Natural killer cell (primary cell): ENCODE data around the gene POLR3A. TPM values are rescaled to one million over a fixed set of nuclear protein-coding genes. Genes with fewer than 3 reads are reported as not detected.

ENCODE experiments used
- ATAC-seq, 3 donors: fragments of 150-1000 bp in 2 of 3; fragments of 200-7000 bp in 1 of 3; cut with Tn5 transposase; 1 replicate in 1 of 3; 2 replicates in 2 of 3; pipeline ENCODE4 v1.10.0; 2021; ENCODE audit warnings: mild to moderate bottlenecking in 2 of 3, moderate library complexity in 2 of 3
- DNase-seq, 2 donors: peaks; one replicate each; pipeline versions ENCODE4 v3.0.0 to v3.0.0-alpha.2; 2013 to 2021; ENCODE audit warnings: mixed read lengths in 1 of 2
- H3K27ac ChIP-seq: one replicate; pipeline ENCODE4 v1.5.1; 2013; ENCODE audit warnings: mild to moderate bottlenecking, low read length
- H3K27me3 ChIP-seq: one replicate; pipeline ENCODE4 v1.6.1; 2013; ENCODE audit warnings: low read length; ENCODE audit not compliant: control insufficient read depth, insufficient read depth
- H3K36me3 ChIP-seq: one replicate; pipeline ENCODE4 v1.6.1; 2013; ENCODE audit warnings: low read length; ENCODE audit not compliant: control insufficient read depth, insufficient read depth
- H3K4me1 ChIP-seq: one replicate; pipeline ENCODE4 v1.6.1; 2013; ENCODE audit warnings: low read length; ENCODE audit not compliant: control insufficient read depth, insufficient read depth
- H3K4me3 ChIP-seq: one replicate; pipeline ENCODE4 v1.5.1; 2013; ENCODE audit warnings: low read length
- H3K9me3 ChIP-seq: one replicate; pipeline ENCODE4 v1.6.1; 2013; ENCODE audit warnings: low read length; ENCODE audit not compliant: control insufficient read depth, insufficient read depth
- H3K27ac Mint-ChIP-seq, 2 donors: one replicate each; pipeline ENCODE4 v1.8.0; 2022; ENCODE audit warnings: mild to moderate bottlenecking in 2 of 2, mixed read lengths in 2 of 2, moderate library complexity in 1 of 2
- H3K27me3 Mint-ChIP-seq, 2 donors: one replicate each; pipeline ENCODE4 v1.8.0; 2022; ENCODE audit warnings: low read depth in 2 of 2, mixed read lengths in 2 of 2
- H3K36me3 Mint-ChIP-seq: one replicate; pipeline ENCODE4 v1.8.0; 2022; ENCODE audit warnings: mixed read lengths
- H3K4me1 Mint-ChIP-seq, 2 donors: one replicate each; pipeline ENCODE4 v1.8.0; 2022; ENCODE audit warnings: mixed read lengths in 2 of 2
- H3K4me3 Mint-ChIP-seq: one replicate; pipeline ENCODE4 v1.8.0; 2022; ENCODE audit warnings: mild to moderate bottlenecking, moderate library complexity, mixed read lengths
- H3K9me3 Mint-ChIP-seq, 2 donors: one replicate each; pipeline ENCODE4 v1.8.0; 2022; ENCODE audit warnings: mixed read lengths in 2 of 2
- CTCF ChIP-seq: fragments of 200-600 bp; IDR thresholded peaks from one replicate; pipeline ENCODE4 v1.8.0; 2022; ENCODE audit warnings: antibody characterized with exemption
- WGBS: methylation state at CpG from one replicate; pipeline ENCODE4 v1.1.7; 2013; ENCODE audit warnings: missing lambda C conversion rate; ENCODE audit not compliant: insufficient coverage; 5-methylcytosine and 5-hydroxymethylcytosine counted together
- intact Hi-C: fragments of 100-400 bp; cut with micrococcal nuclease; formaldehyde crosslinking; loops from one replicate; pipeline ENCODE4 v1.14.2; 2022
- total RNA-seq, 4 donors: library from RNA; stranded (reverse); fragments of 120-200 nt in 1 of 4; gene quantifications; one replicate each; pipeline versions ENCODE4 v1.2.3 to v1.2.4, GENCODE V29; 2013 to 2022

POLR3A gene
- total RNA-seq, 3 donors from 2014 or later (not counting 1 experiment from before 2014, with no cell fraction given), result 15.6 to 21.0 (median 17.9) TPM

GRCh38 chr10:77919713-77920108 is 109.6 kb downstream of the POLR3A start:
- WGBS, result 89% methylated on average over 4 of the region's 4 CpGs
- no peak overlapping the region for H3K4me3 Mint-ChIP-seq
- no peak for ATAC-seq
- H3K27me3 ChIP-seq, result peaks cover 1% of the 10 kb centered on the region
- H3K9me3 ChIP-seq, result no peaks in the 10 kb centered on the region
- no peak overlapping the region for H3K27ac Mint-ChIP-seq
- intact Hi-C loops, result no loop called here
- peaks cover 23 to 37% of the 10 kb centered on the region in 2 donors for H3K4me1 Mint-ChIP-seq
- no peaks in the 10 kb centered on the region for H3K36me3 Mint-ChIP-seq
- H3K27me3 Mint-ChIP-seq, result no peaks in the 10 kb centered on the region
- no peak for DNase-seq
- H3K9me3 Mint-ChIP-seq, result no peaks in the 10 kb centered on the region
- H3K4me3 ChIP-seq, result no peak overlapping the region
- H3K27ac ChIP-seq, result no peak overlapping the region
- TF ChIP-seq CTCF, result no peak
- no peaks in the 10 kb centered on the region for H3K36me3 ChIP-seq
- no peaks in the 10 kb centered on the region for H3K4me1 ChIP-seq

Other genes with a start within 250 kb of the POLR3A start
- 10 to 100 TPM; 52.8 to 75.0 (median 52.9) TPM for gene DLG5, start 102.8 kb downstream of the POLR3A start, total RNA-seq
- gene RPS24, start 4.3 kb upstream of the POLR3A start, total RNA-seq, result 1,000 to 10,000 TPM in 1 of 3 donors, 100 to 1,000 TPM in 2; 887 to 1,039 (median 981) TPM